ENCODE results near the gene PCLO.

Gene PCLO

DNA sequence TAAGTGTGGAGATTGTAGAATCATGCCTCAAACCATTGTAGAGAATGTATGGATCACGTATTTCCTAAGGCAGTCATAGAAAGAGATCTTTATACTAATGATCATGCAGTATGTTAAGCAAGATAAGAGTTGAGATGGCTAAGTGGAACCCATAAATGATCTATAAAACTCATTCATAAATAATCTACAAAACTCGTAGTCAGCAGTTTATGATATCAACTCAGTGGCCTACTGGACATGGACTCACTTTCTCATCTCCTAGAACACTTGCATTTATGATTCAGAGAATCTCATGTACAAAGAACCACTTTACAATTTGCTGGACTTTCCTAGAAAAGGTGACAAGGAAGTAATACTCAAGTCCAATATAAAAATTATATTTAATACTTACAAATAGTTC lies 339.6 kb downstream of the PCLO start:
- no peaks in the 10 kb centered on the region for H3K79me1 ChIP-seq (replicated peaks; ENCODE audit: low read length, poor library complexity, severe bottlenecking)
- no peak overlapping the region for H2BK5ac ChIP-seq (ENCODE audit: low read depth, low read length, poor library complexity, severe bottlenecking)
- H3K4me1 ChIP-seq (ENCODE audit: control insufficient read depth, insufficient read depth, low read depth, low read length), result no peaks in the 10 kb centered on the region
- 100% methylated on average over 1 of the region's 2 CpGs for WGBS
- H3K4me3 ChIP-seq (ENCODE audit: insufficient read depth in 1 of 2, low read depth in 1 of 2, low read length in 2 of 2), result no peak overlapping the region
- H3K27ac ChIP-seq (ENCODE audit: low read length, poor library complexity, severe bottlenecking), result no peak overlapping the region
- no peak overlapping the region for H4K8ac ChIP-seq (ENCODE audit: low read length)
- no peak overlapping the region for H3K9ac ChIP-seq (ENCODE audit: low read length)
- no peak overlapping the region for H2AK5ac ChIP-seq (ENCODE audit: low read length, severe bottlenecking)
- H2AFZ ChIP-seq (ENCODE audit: low read depth, low read length), result no peak overlapping the region
- H2BK15ac ChIP-seq (ENCODE audit: low read depth, poor library complexity, severe bottlenecking), result no peak overlapping the region
- H3K4me2 ChIP-seq (ENCODE audit: low read length, poor library complexity, severe bottlenecking), result no peak overlapping the region
- H3K9me3 ChIP-seq (ENCODE audit: control insufficient read depth, low read length), result no peaks in the 10 kb centered on the region
- no peak overlapping the region for H4K91ac ChIP-seq (ENCODE audit: low read length)
- no peaks in the 10 kb centered on the region for H3K27me3 ChIP-seq (ENCODE audit: control insufficient read depth in 1 of 2, insufficient read depth in 1 of 2, low read length in 2 of 2)
- H3K36me3 ChIP-seq (ENCODE audit: control insufficient read depth in 1 of 2, insufficient read depth in 2 of 2, low read depth in 1 of 2, low read length in 2 of 2), result no peaks in the 10 kb centered on the region
- DNase-seq, result no peak
- no peak overlapping the region for H3K4ac ChIP-seq (ENCODE audit: low read depth in 1 of 2, low read length in 2 of 2)
- no peak overlapping the region for H2BK120ac ChIP-seq (ENCODE audit: low read depth, low read length)
- H3K18ac ChIP-seq (ENCODE audit: low read depth in 1 of 2, low read length in 2 of 2), result no peak overlapping the region
- H3K14ac ChIP-seq (ENCODE audit: low read length in 2 of 2), result no peak overlapping the region
- no peak overlapping the region for H3K23ac ChIP-seq (ENCODE audit: low read length in 2 of 2)
- H2BK12ac ChIP-seq (ENCODE audit: low read length in 2 of 2), result no peak overlapping the region

DNA sequence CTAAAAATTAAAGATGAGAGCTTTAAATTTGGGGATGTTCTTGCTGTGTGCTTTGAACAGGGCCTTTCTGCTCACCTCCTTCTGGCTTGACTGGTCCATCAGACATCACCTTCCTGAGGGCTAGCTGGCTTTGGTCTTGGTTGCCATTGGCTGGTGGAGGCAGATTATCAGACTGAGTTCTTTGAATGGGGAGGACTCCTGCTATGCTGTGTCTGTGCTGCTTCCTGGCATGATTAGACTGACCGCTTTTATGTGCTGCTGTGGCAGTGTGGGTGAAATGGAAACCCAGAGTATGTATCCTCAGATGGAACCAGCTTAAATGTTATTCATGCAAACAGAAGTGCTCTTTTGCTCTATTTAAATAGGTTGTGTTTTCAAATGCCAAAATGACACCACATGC lies 341.6 kb downstream of the PCLO start:
- Histone ChIP-seq H2BK120ac (ENCODE audit: low read depth, low read length) (no peak overlapping the region), H3K4me3 (ENCODE audit: insufficient read depth in 1 of 2, low read depth in 1 of 2, low read length in 2 of 2) (no peak overlapping the region), H4K91ac (ENCODE audit: low read length) (no peak overlapping the region), H3K4me2 (ENCODE audit: low read length, poor library complexity, severe bottlenecking) (no peak overlapping the region), H3K27me3 (ENCODE audit: control insufficient read depth in 1 of 2, insufficient read depth in 1 of 2, low read length in 2 of 2) (no peaks in the 10 kb centered on the region), H3K4me1 (ENCODE audit: control insufficient read depth, insufficient read depth, low read depth, low read length) (no peaks in the 10 kb centered on the region), H3K23ac (ENCODE audit: low read length in 2 of 2) (no peak overlapping the region), H3K36me3 (ENCODE audit: control insufficient read depth in 1 of 2, insufficient read depth in 2 of 2, low read depth in 1 of 2, low read length in 2 of 2) (no peaks in the 10 kb centered on the region), H3K9ac (ENCODE audit: low read length) (no peak overlapping the region), H3K18ac (ENCODE audit: low read depth in 1 of 2, low read length in 2 of 2) (no peak overlapping the region), H2BK5ac (ENCODE audit: low read depth, low read length, poor library complexity, severe bottlenecking) (no peak overlapping the region), H2AFZ (ENCODE audit: low read depth, low read length) (no peak overlapping the region), H4K8ac (ENCODE audit: low read length) (no peak overlapping the region), H3K79me1 (replicated peaks; ENCODE audit: low read length, poor library complexity, severe bottlenecking) (no peaks in the 10 kb centered on the region), H2BK12ac (ENCODE audit: low read length in 2 of 2) (no peak overlapping the region), H3K4ac (ENCODE audit: low read depth in 1 of 2, low read length in 2 of 2) (no peak overlapping the region), H2AK5ac (ENCODE audit: low read length, severe bottlenecking) (no peak overlapping the region), H3K27ac (ENCODE audit: low read length, poor library complexity, severe bottlenecking) (no peak overlapping the region), H3K14ac (ENCODE audit: low read length in 2 of 2) (no peak overlapping the region), H2BK15ac (ENCODE audit: low read depth, poor library complexity, severe bottlenecking) (no peak overlapping the region), H3K9me3 (ENCODE audit: control insufficient read depth, low read length) (no peaks in the 10 kb centered on the region)
- no peak for DNase-seq
- 92% methylated on average over 1 of the region's 1 CpG for WGBS

DNA sequence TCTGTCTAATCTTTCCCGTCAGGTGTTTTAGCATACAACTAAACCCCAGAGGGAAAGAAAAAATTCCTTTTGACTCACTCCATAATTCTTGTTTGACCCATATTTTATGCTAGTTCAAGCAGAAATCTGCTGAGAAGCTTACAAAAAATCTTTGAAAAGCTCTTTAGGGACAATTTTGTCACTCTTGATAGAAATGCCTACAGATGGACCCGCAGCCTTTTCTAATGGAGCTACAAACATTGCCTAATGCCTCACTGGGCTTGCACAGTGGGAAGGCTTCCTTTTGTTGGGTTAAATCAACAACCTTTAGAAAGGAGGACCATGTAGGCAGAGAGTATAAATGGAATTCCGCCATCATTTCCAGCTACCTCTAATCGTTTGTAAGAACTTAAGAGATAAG lies 344.5 kb downstream of the PCLO start:
- Histone ChIP-seq H3K36me3 (ENCODE audit: control insufficient read depth in 1 of 2, insufficient read depth in 2 of 2, low read depth in 1 of 2, low read length in 2 of 2) (no peaks in the 10 kb centered on the region), H3K14ac (ENCODE audit: low read length in 2 of 2) (no peak overlapping the region), H3K27ac (ENCODE audit: low read length, poor library complexity, severe bottlenecking) (no peak overlapping the region), H3K4me1 (ENCODE audit: control insufficient read depth, insufficient read depth, low read depth, low read length) (no peaks in the 10 kb centered on the region), H3K4ac (ENCODE audit: low read depth in 1 of 2, low read length in 2 of 2) (no peak overlapping the region), H3K9ac (ENCODE audit: low read length) (no peak overlapping the region), H3K9me3 (ENCODE audit: control insufficient read depth, low read length) (no peaks in the 10 kb centered on the region), H4K91ac (ENCODE audit: low read length) (no peak overlapping the region), H2BK15ac (ENCODE audit: low read depth, poor library complexity, severe bottlenecking) (no peak overlapping the region), H3K79me1 (replicated peaks; ENCODE audit: low read length, poor library complexity, severe bottlenecking) (no peaks in the 10 kb centered on the region), H3K18ac (ENCODE audit: low read depth in 1 of 2, low read length in 2 of 2) (no peak overlapping the region), H2BK5ac (ENCODE audit: low read depth, low read length, poor library complexity, severe bottlenecking) (no peak overlapping the region), H2AK5ac (ENCODE audit: low read length, severe bottlenecking) (no peak overlapping the region), H2BK12ac (ENCODE audit: low read length in 2 of 2) (no peak overlapping the region), H3K4me3 (ENCODE audit: insufficient read depth in 1 of 2, low read depth in 1 of 2, low read length in 2 of 2) (no peak overlapping the region), H3K27me3 (ENCODE audit: control insufficient read depth in 1 of 2, insufficient read depth in 1 of 2, low read length in 2 of 2) (no peaks in the 10 kb centered on the region), H2AFZ (ENCODE audit: low read depth, low read length) (no peak overlapping the region), H3K23ac (ENCODE audit: low read length in 2 of 2) (no peak overlapping the region), H2BK120ac (ENCODE audit: low read depth, low read length) (no peak overlapping the region), H3K4me2 (ENCODE audit: low read length, poor library complexity, severe bottlenecking) (no peak overlapping the region), H4K8ac (ENCODE audit: low read length) (no peak overlapping the region)
- DNase-seq, result no peak
- 83% methylated on average over 3 of the region's 4 CpGs for WGBS

DNA sequence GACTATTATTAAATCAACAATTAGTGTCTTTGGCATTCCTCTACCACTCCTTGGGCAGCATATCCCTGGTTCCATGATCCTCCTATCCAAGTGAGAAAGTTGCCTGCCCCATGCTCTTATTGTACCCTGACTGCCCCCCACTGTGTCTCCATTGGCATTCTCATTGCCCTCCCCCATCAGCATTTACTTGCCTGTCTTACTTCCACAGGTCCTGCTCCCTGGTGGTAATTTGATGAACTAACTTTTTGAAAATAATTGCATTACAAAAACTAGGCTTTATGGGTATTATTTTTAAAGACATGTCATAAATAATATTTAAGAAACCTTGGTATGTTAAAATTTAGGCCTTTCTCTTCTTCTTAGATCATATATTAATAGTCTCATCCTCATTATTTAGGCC lies 346.4 kb downstream of the PCLO start:
- no peak overlapping the region for H3K14ac ChIP-seq (ENCODE audit: low read length in 2 of 2)
- H2AFZ ChIP-seq (ENCODE audit: low read depth, low read length), result no peak overlapping the region
- H3K36me3 ChIP-seq (ENCODE audit: control insufficient read depth in 1 of 2, insufficient read depth in 2 of 2, low read depth in 1 of 2, low read length in 2 of 2), result no peaks in the 10 kb centered on the region
- no peaks in the 10 kb centered on the region for H3K9me3 ChIP-seq (ENCODE audit: control insufficient read depth, low read length)
- no peak for DNase-seq
- no peaks in the 10 kb centered on the region for H3K4me1 ChIP-seq (ENCODE audit: control insufficient read depth, insufficient read depth, low read depth, low read length)
- H2BK15ac ChIP-seq (ENCODE audit: low read depth, poor library complexity, severe bottlenecking), result no peak overlapping the region
- no peak overlapping the region for H3K4ac ChIP-seq (ENCODE audit: low read depth in 1 of 2, low read length in 2 of 2)
- no peak overlapping the region for H3K23ac ChIP-seq (ENCODE audit: low read length in 2 of 2)
- H4K91ac ChIP-seq (ENCODE audit: low read length), result no peak overlapping the region
- no peak overlapping the region for H2AK5ac ChIP-seq (ENCODE audit: low read length, severe bottlenecking)
- H3K18ac ChIP-seq (ENCODE audit: low read depth in 1 of 2, low read length in 2 of 2), result no peak overlapping the region
- no peak overlapping the region for H3K9ac ChIP-seq (ENCODE audit: low read length)
- no peaks in the 10 kb centered on the region for H3K27me3 ChIP-seq (ENCODE audit: control insufficient read depth in 1 of 2, insufficient read depth in 1 of 2, low read length in 2 of 2)
- H4K8ac ChIP-seq (ENCODE audit: low read length), result no peak overlapping the region
- no peak overlapping the region for H2BK12ac ChIP-seq (ENCODE audit: low read length in 2 of 2)
- no peak overlapping the region for H2BK5ac ChIP-seq (ENCODE audit: low read depth, low read length, poor library complexity, severe bottlenecking)
- H3K4me2 ChIP-seq (ENCODE audit: low read length, poor library complexity, severe bottlenecking), result no peak overlapping the region
- no peak overlapping the region for H3K27ac ChIP-seq (ENCODE audit: low read length, poor library complexity, severe bottlenecking)
- no peak overlapping the region for H3K4me3 ChIP-seq (ENCODE audit: insufficient read depth in 1 of 2, low read depth in 1 of 2, low read length in 2 of 2)
- H2BK120ac ChIP-seq (ENCODE audit: low read depth, low read length), result no peak overlapping the region
- H3K79me1 ChIP-seq (replicated peaks; ENCODE audit: low read length, poor library complexity, severe bottlenecking), result no peaks in the 10 kb centered on the region
